ENCODE data around the gene EFHC1. TPM values are rescaled to one million over a fixed set of nuclear protein-coding genes. Genes with fewer than 3 reads are reported as not detected.

EFHC1 gene
- total RNA-seq, 2 donors from 2014 or later: 5.3 to 7.5 TPM

- DNase-seq: no peak
- H3K27ac Mint-ChIP-seq: no peak overlapping the region
- no peak for ATAC-seq
Observed at GRCh38 chr6:52513896-52514295, 93.8 kb downstream of the EFHC1 start.

GRCh38 chr6:52514514-52514913, 94.4 kb downstream of the EFHC1 start:
- no peak overlapping the region for H3K4me3 Mint-ChIP-seq
- peaks cover 11% of the 10 kb centered on the region for H3K36me3 Mint-ChIP-seq (ENCODE audit: low read depth)
- H3K27me3 Mint-ChIP-seq: no peaks in the 10 kb centered on the region
- H3K9me3 ChIP-seq (ENCODE audit: control insufficient read depth, low read length, poor library complexity, severe bottlenecking): no peaks in the 10 kb centered on the region
- H3K27ac Mint-ChIP-seq: no peak overlapping the region
- H3K4me1 Mint-ChIP-seq: peaks cover 4% of the 10 kb centered on the region
- ATAC-seq: no peak
- no peak for DNase-seq

More at GRCh38 chr6:52513896-52514295, 93.8 kb downstream of the EFHC1 start:
- no peaks in the 10 kb centered on the region for H3K9me3 ChIP-seq (ENCODE audit: control insufficient read depth, low read length, poor library complexity, severe bottlenecking)
- H3K4me3 Mint-ChIP-seq: no peak overlapping the region
- H3K4me1 Mint-ChIP-seq: peaks cover 4% of the 10 kb centered on the region
- H3K27me3 Mint-ChIP-seq: no peaks in the 10 kb centered on the region
- H3K36me3 Mint-ChIP-seq (ENCODE audit: low read depth): peaks cover 11% of the 10 kb centered on the region

- ATAC-seq (no peak), DNase-seq (no peak)
- Mint-ChIP-seq H3K27ac (no peak overlapping the region), H3K36me3 (ENCODE audit: low read depth) (peaks cover 16% of the 10 kb centered on the region), H3K4me1 (peaks cover 4% of the 10 kb centered on the region), H3K4me3 (no peak overlapping the region), H3K27me3 (no peaks in the 10 kb centered on the region)
- no peaks in the 10 kb centered on the region for H3K9me3 ChIP-seq (ENCODE audit: control insufficient read depth, low read length, poor library complexity, severe bottlenecking)
Observed at GRCh38 chr6:52515219-52515960, 95.2 kb downstream of the EFHC1 start.

GRCh38 chr6:52516269-52516668, 96.1 kb downstream of the EFHC1 start:
- peaks cover 4% of the 10 kb centered on the region for H3K4me1 Mint-ChIP-seq
- ATAC-seq (no peak), DNase-seq (no peak)
- no peaks in the 10 kb centered on the region for H3K27me3 Mint-ChIP-seq
- H3K27ac Mint-ChIP-seq: no peak overlapping the region
- H3K4me3 Mint-ChIP-seq: no peak overlapping the region
- peaks cover 16% of the 10 kb centered on the region for H3K36me3 Mint-ChIP-seq (ENCODE audit: low read depth)
- H3K9me3 ChIP-seq (ENCODE audit: control insufficient read depth, low read length, poor library complexity, severe bottlenecking): no peaks in the 10 kb centered on the region

- Mint-ChIP-seq H3K27me3 (no peaks in the 10 kb centered on the region), H3K4me1 (peaks cover 4% of the 10 kb centered on the region), H3K4me3 (no peak overlapping the region), H3K27ac (no peak overlapping the region), H3K36me3 (ENCODE audit: low read depth) (peaks cover 16% of the 10 kb centered on the region)
- DNase-seq: no peak
- ATAC-seq: no peak
- no peaks in the 10 kb centered on the region for H3K9me3 ChIP-seq (ENCODE audit: control insufficient read depth, low read length, poor library complexity, severe bottlenecking)
Observed at GRCh38 chr6:52516943-52517342, 96.8 kb downstream of the EFHC1 start.

GRCh38 chr6:52517502-52518278, 97.5 kb downstream of the EFHC1 start:
- DNase-seq (no peak), ATAC-seq (no peak)
- Mint-ChIP-seq H3K36me3 (ENCODE audit: low read depth) (peaks cover 16% of the 10 kb centered on the region), H3K27me3 (no peaks in the 10 kb centered on the region), H3K27ac (peak overlapping the region; percentile 62), H3K4me1 (peaks cover 4% of the 10 kb centered on the region), H3K4me3 (no peak overlapping the region)
- no peaks in the 10 kb centered on the region for H3K9me3 ChIP-seq (ENCODE audit: control insufficient read depth, low read length, poor library complexity, severe bottlenecking)

GRCh38 chr6:52518279-52518945, 98.3 kb downstream of the EFHC1 start:
- ATAC-seq (no peak), DNase-seq (no peak)
- H3K27ac Mint-ChIP-seq: peak overlapping the region; percentile 62
- no peak overlapping the region for H3K4me3 Mint-ChIP-seq
- no peaks in the 10 kb centered on the region for H3K9me3 ChIP-seq (ENCODE audit: control insufficient read depth, low read length, poor library complexity, severe bottlenecking)
- peaks cover 13% of the 10 kb centered on the region for H3K36me3 Mint-ChIP-seq (ENCODE audit: low read depth)
- H3K4me1 Mint-ChIP-seq: peaks cover 7% of the 10 kb centered on the region
- no peaks in the 10 kb centered on the region for H3K27me3 Mint-ChIP-seq

GRCh38 chr6:52519618-52520017, 99.5 kb downstream of the EFHC1 start:
- H3K27ac Mint-ChIP-seq: no peak overlapping the region
- DNase-seq: no peak
- H3K27me3 Mint-ChIP-seq: no peaks in the 10 kb centered on the region
- H3K4me3 Mint-ChIP-seq: no peak overlapping the region
- no peaks in the 10 kb centered on the region for H3K9me3 ChIP-seq (ENCODE audit: control insufficient read depth, low read length, poor library complexity, severe bottlenecking)
- peaks cover 9% of the 10 kb centered on the region for H3K36me3 Mint-ChIP-seq (ENCODE audit: low read depth)
- H3K4me1 Mint-ChIP-seq: peaks cover 8% of the 10 kb centered on the region
- ATAC-seq: no peak

GRCh38 chr6:52522151-52522626, 102.0 kb downstream of the EFHC1 start:
- Mint-ChIP-seq H3K36me3 (ENCODE audit: low read depth) (peaks cover 7% of the 10 kb centered on the region), H3K4me3 (no peak overlapping the region), H3K27me3 (no peaks in the 10 kb centered on the region), H3K27ac (no peak overlapping the region), H3K4me1 (peaks cover 10% of the 10 kb centered on the region)
- ATAC-seq: no peak
- no peaks in the 10 kb centered on the region for H3K9me3 ChIP-seq (ENCODE audit: control insufficient read depth, low read length, poor library complexity, severe bottlenecking)
- DNase-seq: no peak

- no peak overlapping the region for H3K27ac Mint-ChIP-seq
- no peaks in the 10 kb centered on the region for H3K27me3 Mint-ChIP-seq
- peaks cover 7% of the 10 kb centered on the region for H3K36me3 Mint-ChIP-seq (ENCODE audit: low read depth)
- no peak for DNase-seq
- H3K4me3 Mint-ChIP-seq: no peak overlapping the region
- peaks cover 10% of the 10 kb centered on the region for H3K4me1 Mint-ChIP-seq
- ATAC-seq: no peak
- no peaks in the 10 kb centered on the region for H3K9me3 ChIP-seq (ENCODE audit: control insufficient read depth, low read length, poor library complexity, severe bottlenecking)
Observed at GRCh38 chr6:52522655-52523054, 102.5 kb downstream of the EFHC1 start.

- Mint-ChIP-seq H3K27ac (no peak overlapping the region), H3K27me3 (no peaks in the 10 kb centered on the region), H3K36me3 (ENCODE audit: low read depth) (peaks cover 7% of the 10 kb centered on the region), H3K4me1 (peaks cover 7% of the 10 kb centered on the region), H3K4me3 (no peak overlapping the region)
- no peak for DNase-seq
- no peak for ATAC-seq
- H3K9me3 ChIP-seq (ENCODE audit: control insufficient read depth, low read length, poor library complexity, severe bottlenecking): no peaks in the 10 kb centered on the region
Observed at GRCh38 chr6:52523378-52524142, 103.4 kb downstream of the EFHC1 start.

GRCh38 chr6:52524918-52525317, 104.8 kb downstream of the EFHC1 start:
- H3K9me3 ChIP-seq (ENCODE audit: control insufficient read depth, low read length, poor library complexity, severe bottlenecking): no peaks in the 10 kb centered on the region
- no peak for ATAC-seq
- DNase-seq: no peak
- H3K4me3 Mint-ChIP-seq: no peak overlapping the region
- no peaks in the 10 kb centered on the region for H3K27me3 Mint-ChIP-seq
- H3K4me1 Mint-ChIP-seq: peaks cover 7% of the 10 kb centered on the region
- no peak overlapping the region for H3K27ac Mint-ChIP-seq
- peaks cover 4% of the 10 kb centered on the region for H3K36me3 Mint-ChIP-seq (ENCODE audit: low read depth)

GRCh38 chr6:52526634-52527033, 106.5 kb downstream of the EFHC1 start:
- Mint-ChIP-seq H3K27me3 (no peaks in the 10 kb centered on the region), H3K4me3 (no peak overlapping the region), H3K36me3 (ENCODE audit: low read depth) (no peaks in the 10 kb centered on the region), H3K4me1 (peaks cover 10% of the 10 kb centered on the region), H3K27ac (no peak overlapping the region)
- H3K9me3 ChIP-seq (ENCODE audit: control insufficient read depth, low read length, poor library complexity, severe bottlenecking): no peaks in the 10 kb centered on the region
- no peak for ATAC-seq
- DNase-seq: no peak

All from T-helper 17 cell (primary cell).